Measurements from ENCODE around the gene TTC8. TPM values are rescaled to one million over a fixed set of nuclear protein-coding genes. Genes with fewer than 3 reads are reported as not detected.

The TTC8 gene
- 22.6 and 29.0 TPM in 2 replicates for total RNA-seq

GRCh38 chr14:88824314-88825077, at the start of gene TTC8:
TTC8 (plus strand) TSS chr14:88824651; CDS start chr14:88824708, 57 bp downstream.

GRCh38 chr14:88792473-88793258, 31.8 kb upstream of the TTC8 start, which contains the start of gene EML5:
EML5 (minus strand) TSS chr14:88792953; CDS start chr14:88792503, 450 bp downstream.

Other genes with a start within 250 kb of the TTC8 start
- under 0.01 and 0.19 TPM in 2 replicates for gene EML5, start 31.7 kb upstream of the TTC8 start, total RNA-seq

All from regular cardiac myocyte (primary cell).